Measurements from ENCODE around the gene TRIML1. TPM values are rescaled to one million over a fixed set of nuclear protein-coding genes. Genes with fewer than 3 reads are reported as not detected.

TRIML1 gene
- total and polyA plus RNA-seq, 2 of the 13 experiments (the other 11 are each of a cell fraction or from before 2014, with no cell fraction given) = not detected

GRCh38 chr4:188132232-188132631, 7.0 kb upstream of the TRIML1 start:
- H3K4me3 ChIP-seq (replicated peaks in 1 of 3; ENCODE audit: insufficient read depth in 1 of 3, low read depth in 2 of 3, low read length in 3 of 3) = no peak overlapping the region
- no peak overlapping the region for H3K4me2 ChIP-seq (ENCODE audit: low read depth, low read length)
- TF ChIP-seq NR3C1 (CRISPR knock-in tag; IDR thresholded peaks at IDR 0.05) = no peak
- TF ChIP-seq NFE2 (CRISPR knock-in tag; IDR thresholded peaks at IDR 0.05) = no peak
- TF ChIP-seq ESRRA (CRISPR knock-in tag; IDR thresholded peaks at IDR 0.05; ENCODE audit: low read depth) = no peak
- ATAC-seq (no peak), DNase-seq (ENCODE audit: low spot score) (no peak), FAIRE-seq (no peak)
- no peak overlapping the region for H3K27ac ChIP-seq (ENCODE audit: extremely low read length, insufficient read depth, low read length)
- no TSS peak for BruUV-seq (replicated peaks)
- H3K79me2 ChIP-seq (ENCODE audit: insufficient read depth, low read length) = no peaks in the 10 kb centered on the region
- H2AFZ ChIP-seq (ENCODE audit: low read length) = no peak overlapping the region
- H4K20me1 ChIP-seq (ENCODE audit: insufficient read depth, low read length) = no peaks in the 10 kb centered on the region
- no peak overlapping the region for H3K9ac ChIP-seq (ENCODE audit: insufficient read depth, low read depth, low read length)
- ChIA-PET POLR2A (no interaction called here), CTCF (ENCODE audit: low intra/inter-chr PET ratio, low total read pairs) (no interaction called here)
- in situ Hi-C loops (cut with HindIII; ENCODE audit: extremely low pct_ligation_motif_present, low pct_unique_long_range_greater_than_20kb) (no loop called here), intact Hi-C loops (cut with micrococcal nuclease; ENCODE audit: unreplicated experiment) (no loop called here)
- WGBS (ENCODE audit: low lambda C conversion rate) = 11% methylated on average over 5 of the region's 5 CpGs
- no peaks in the 10 kb centered on the region for H3K4me1 ChIP-seq (ENCODE audit: insufficient read depth, low read length)
- H3K27me3 ChIP-seq (ENCODE audit: control insufficient read depth in 1 of 2, insufficient read depth in 2 of 2, low read length in 2 of 2) = no peaks in the 10 kb centered on the region
- H3K36me3 ChIP-seq (replicated peaks in 1 of 2; ENCODE audit: control insufficient read depth in 1 of 2, insufficient read depth in 2 of 2, low read length in 2 of 2) = no peaks in the 10 kb centered on the region
- H3K9me3 ChIP-seq (ENCODE audit: low read length) = no peaks in the 10 kb centered on the region

GRCh38 chr4:188138227-188138626, 1.0 kb upstream of the TRIML1 start:
- ChIA-PET CTCF (ENCODE audit: low intra/inter-chr PET ratio, low total read pairs) (no interaction called here), POLR2A (no interaction called here)
- 22% methylated on average over 9 of the region's 10 CpGs for WGBS (ENCODE audit: low lambda C conversion rate)
- H3K4me2 ChIP-seq (ENCODE audit: low read depth, low read length) = no peak overlapping the region
- no peaks in the 10 kb centered on the region for H3K9me3 ChIP-seq (ENCODE audit: low read length)
- H4K20me1 ChIP-seq (ENCODE audit: insufficient read depth, low read length) = no peaks in the 10 kb centered on the region
- FAIRE-seq (no peak), ATAC-seq (no peak), DNase-seq (ENCODE audit: low spot score) (no peak)
- no peaks in the 10 kb centered on the region for H3K36me3 ChIP-seq (replicated peaks in 1 of 2; ENCODE audit: control insufficient read depth in 1 of 2, insufficient read depth in 2 of 2, low read length in 2 of 2)
- H3K9ac ChIP-seq (ENCODE audit: insufficient read depth, low read depth, low read length) = no peak overlapping the region
- in situ Hi-C loops (cut with HindIII; ENCODE audit: extremely low pct_ligation_motif_present, low pct_unique_long_range_greater_than_20kb) (no loop called here), intact Hi-C loops (cut with micrococcal nuclease; ENCODE audit: unreplicated experiment) (no loop called here)
- H2AFZ ChIP-seq (ENCODE audit: low read length) = no peak overlapping the region
- H3K27me3 ChIP-seq (ENCODE audit: control insufficient read depth in 1 of 2, insufficient read depth in 2 of 2, low read length in 2 of 2) = peaks cover 0 to 10% of the 10 kb centered on the region in 2 experiments; a peak in 3 of 5 replicates
- no TSS peak for BruUV-seq (replicated peaks)
- H3K27ac ChIP-seq (ENCODE audit: extremely low read length, insufficient read depth, low read length) = no peak overlapping the region
- no peaks in the 10 kb centered on the region for H3K79me2 ChIP-seq (ENCODE audit: insufficient read depth, low read length)
- no peak overlapping the region for H3K4me3 ChIP-seq (replicated peaks in 1 of 3; ENCODE audit: insufficient read depth in 1 of 3, low read depth in 2 of 3, low read length in 3 of 3)
- H3K4me1 ChIP-seq (ENCODE audit: insufficient read depth, low read length) = no peaks in the 10 kb centered on the region
- no peak for TF ChIP-seq MBD4 (IDR thresholded peaks at IDR 0.05; ENCODE audit: borderline replicate concordance, low read length)
- no peak for TF ChIP-seq ZXDC (CRISPR knock-in tag; IDR thresholded peaks at IDR 0.05)
- TF ChIP-seq ZMYM3 (CRISPR knock-in tag; IDR thresholded peaks at IDR 0.05) = no peak
- TF ChIP-seq ELF4 (CRISPR knock-in tag; IDR thresholded peaks at IDR 0.05; ENCODE audit: borderline replicate concordance) = no peak
- TF ChIP-seq POLR2AphosphoS5 (IDR thresholded peaks at IDR 0.05; ENCODE audit: low read depth, low read length) = no peak
- TF ChIP-seq ZNF83 (CRISPR knock-in tag; IDR thresholded peaks at IDR 0.05; ENCODE audit: borderline replicate concordance) = no peak
- TF ChIP-seq ZNF616 (CRISPR knock-in tag; IDR thresholded peaks at IDR 0.05; ENCODE audit: low read depth) = no peak
- TF ChIP-seq NR2F6 (IDR thresholded peaks at IDR 0.05) = no peak
- TF ChIP-seq NR2F6 (CRISPR knock-in tag; IDR thresholded peaks at IDR 0.05) = no peak
- TF ChIP-seq, protein P1, sequence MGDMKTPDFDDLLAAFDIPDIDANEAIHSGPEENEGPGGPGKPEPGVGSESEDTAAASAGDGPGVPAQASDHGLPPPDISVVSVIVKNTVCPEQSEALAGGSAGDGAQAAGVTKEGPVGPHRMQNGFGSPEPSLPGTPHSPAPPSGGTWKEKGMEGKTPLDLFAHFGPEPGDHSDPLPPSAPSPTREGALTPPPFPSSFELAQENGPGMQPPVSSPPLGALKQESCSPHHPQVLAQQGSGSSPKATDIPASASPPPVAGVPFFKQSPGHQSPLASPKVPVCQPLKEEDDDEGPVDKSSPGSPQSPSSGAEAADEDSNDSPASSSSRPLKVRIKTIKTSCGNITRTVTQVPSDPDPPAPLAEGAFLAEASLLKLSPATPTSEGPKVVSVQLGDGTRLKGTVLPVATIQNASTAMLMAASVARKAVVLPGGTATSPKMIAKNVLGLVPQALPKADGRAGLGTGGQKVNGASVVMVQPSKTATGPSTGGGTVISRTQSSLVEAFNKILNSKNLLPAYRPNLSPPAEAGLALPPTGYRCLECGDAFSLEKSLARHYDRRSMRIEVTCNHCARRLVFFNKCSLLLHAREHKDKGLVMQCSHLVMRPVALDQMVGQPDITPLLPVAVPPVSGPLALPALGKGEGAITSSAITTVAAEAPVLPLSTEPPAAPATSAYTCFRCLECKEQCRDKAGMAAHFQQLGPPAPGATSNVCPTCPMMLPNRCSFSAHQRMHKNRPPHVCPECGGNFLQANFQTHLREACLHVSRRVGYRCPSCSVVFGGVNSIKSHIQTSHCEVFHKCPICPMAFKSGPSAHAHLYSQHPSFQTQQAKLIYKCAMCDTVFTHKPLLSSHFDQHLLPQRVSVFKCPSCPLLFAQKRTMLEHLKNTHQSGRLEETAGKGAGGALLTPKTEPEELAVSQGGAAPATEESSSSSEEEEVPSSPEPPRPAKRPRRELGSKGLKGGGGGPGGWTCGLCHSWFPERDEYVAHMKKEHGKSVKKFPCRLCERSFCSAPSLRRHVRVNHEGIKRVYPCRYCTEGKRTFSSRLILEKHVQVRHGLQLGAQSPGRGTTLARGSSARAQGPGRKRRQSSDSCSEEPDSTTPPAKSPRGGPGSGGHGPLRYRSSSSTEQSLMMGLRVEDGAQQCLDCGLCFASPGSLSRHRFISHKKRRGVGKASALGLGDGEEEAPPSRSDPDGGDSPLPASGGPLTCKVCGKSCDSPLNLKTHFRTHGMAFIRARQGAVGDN (CRISPR knock-in tag; IDR thresholded peaks at IDR 0.05) = no peak

Data from HepG2 (cell line).